ENCODE results near the gene PLXNA3. TPM values are rescaled to one million over a fixed set of nuclear protein-coding genes. Genes with fewer than 3 reads are reported as not detected.

The PLXNA3 gene
- total RNA-seq, 1 experiment from 2014 or later: 36.3 TPM

DNA sequence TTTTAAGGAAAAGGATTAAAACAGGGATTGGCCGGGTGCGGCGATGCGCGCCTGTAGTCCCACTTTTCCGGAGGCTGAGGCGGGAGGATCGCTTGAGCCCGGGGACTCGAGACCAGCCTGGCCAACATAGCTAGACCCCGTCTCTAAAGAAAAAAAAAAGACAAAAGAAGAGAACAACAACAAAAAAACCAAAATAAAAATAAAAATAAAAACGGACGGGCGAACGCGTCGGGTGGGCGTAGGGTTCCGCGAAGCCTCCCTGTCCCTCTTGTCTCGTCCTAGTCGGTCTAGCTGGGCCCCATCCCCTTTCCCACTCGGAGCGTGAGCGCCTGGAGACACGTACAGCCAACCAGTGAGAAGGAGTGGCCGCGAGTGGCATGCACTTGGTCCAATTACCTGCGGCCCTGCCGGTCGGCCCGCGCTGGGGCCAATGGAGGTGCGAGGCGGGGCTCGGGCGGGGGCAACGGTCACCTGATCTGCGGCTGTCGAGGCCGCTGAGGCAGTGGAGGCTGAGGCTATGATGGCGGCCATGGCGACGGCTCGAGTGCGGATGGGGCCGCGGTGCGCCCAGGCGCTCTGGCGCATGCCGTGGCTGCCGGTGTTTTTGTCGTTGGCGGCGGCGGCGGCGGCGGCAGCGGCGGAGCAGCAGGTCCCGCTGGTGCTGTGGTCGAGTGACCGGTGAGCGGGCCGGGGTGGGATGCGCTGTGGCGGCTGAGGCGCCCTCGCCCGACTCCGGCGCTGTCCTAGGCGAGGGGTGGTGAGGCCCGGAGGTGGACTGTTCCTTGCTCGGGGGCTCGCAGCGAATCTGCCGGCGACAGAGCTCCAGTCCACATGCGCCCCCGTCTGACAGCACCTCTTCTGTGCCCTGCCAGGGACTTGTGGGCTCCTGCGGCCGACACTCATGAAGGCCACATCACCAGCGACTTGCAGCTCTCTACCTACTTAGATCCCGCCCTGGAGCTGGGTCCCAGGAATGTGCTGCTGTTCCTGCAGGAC lies 29.6 kb upstream of the PLXNA3 start, which contains the start of gene ATP6AP1:
Gene ATP6AP1, plus strand, starts transcription at position 502 of the 996 bp plus-strand sequence. Its CDS starts 16 bp downstream, at position 518.
- Histone ChIP-seq H3K4ac (ENCODE audit: low read depth, low read length) (no peak within 1 kb of the TSS), H2BK12ac (ENCODE audit: insufficient read length, low read depth, low read length) (no peak within 1 kb of the TSS), H3K14ac (ENCODE audit: insufficient read depth, low read length) (no peak within 1 kb of the TSS; the same call in 1 of the 2 replicates), H3K27ac (ENCODE audit: insufficient read length, low read depth, low read length) (no peak within 1 kb of the TSS), H4K91ac (ENCODE audit: insufficient read length, low read depth, low read length) (no peak within 1 kb of the TSS), H2BK15ac (ENCODE audit: low read depth, low read length) (no peak within 1 kb of the TSS), H4K20me1 (ENCODE audit: control insufficient read depth, insufficient read depth, insufficient read length) (no peaks in the 10 kb centered on the region), H2BK120ac (ENCODE audit: low read depth, low read length, poor library complexity, severe bottlenecking) (no peak within 1 kb of the TSS), H3T11ph (ENCODE audit: low read length) (no peak within 1 kb of the TSS), H3K27me3 (ENCODE audit: insufficient read depth, low read length) (no peaks in the 10 kb centered on the region), H3K4me2 (ENCODE audit: insufficient read depth, insufficient read length, low read length) (peak within 1 kb of the TSS; percentile 61), H2AFZ (ENCODE audit: low read length) (no peak within 1 kb of the TSS), H4K5ac (ENCODE audit: insufficient read length, low read depth, low read length) (no peak within 1 kb of the TSS), H4K8ac (replicated peaks; ENCODE audit: insufficient read length, low read depth, low read length) (no peak within 1 kb of the TSS), H3K23ac (ENCODE audit: insufficient read length, low read depth, low read length) (no peak within 1 kb of the TSS), H2BK20ac (ENCODE audit: low read depth, low read length, poor library complexity, severe bottlenecking) (no peak within 1 kb of the TSS), H3K9me3 (ENCODE audit: control insufficient read depth, low read depth, low read length) (peaks cover 32% of the 10 kb centered on the region), H3K4me1 (ENCODE audit: insufficient read depth, low read length) (no peaks in the 10 kb centered on the region), H2BK5ac (ENCODE audit: insufficient read length, low read length) (no peak within 1 kb of the TSS), H3K56ac (ENCODE audit: insufficient read length, low read depth, low read length) (no peak within 1 kb of the TSS), H3K79me1 (ENCODE audit: insufficient read depth, low read depth, low read length, poor library complexity, severe bottlenecking) (no peaks in the 10 kb centered on the region), H3K18ac (ENCODE audit: insufficient read length, low read depth, low read length) (no peak within 1 kb of the TSS), H3K9ac (ENCODE audit: extremely low read depth, insufficient read length, low read length) (no peak within 1 kb of the TSS), H3K79me2 (ENCODE audit: insufficient read depth, low read length) (no peaks in the 10 kb centered on the region), H3K23me2 (ENCODE audit: insufficient read length, low read depth, low read length, poor library complexity, severe bottlenecking) (no peaks in the 10 kb centered on the region), H2AK5ac (ENCODE audit: insufficient read length, low read length) (no peak within 1 kb of the TSS)
- H3K4me1 Mint-ChIP-seq: peaks cover 7 to 20% of the 10 kb centered on the region in 2 experiments
- no CpG with 5 or more reads among the region's 87 CpGs for WGBS (ENCODE audit: extremely low coverage, insufficient read length, low lambda C conversion rate)
- H3K36me3 Mint-ChIP-seq (ENCODE audit: insufficient read depth in 1 of 3, low read depth in 3 of 3): peaks cover 10 to 32% (median 29%) of the 10 kb centered on the region in 3 experiments
- H3K27ac Mint-ChIP-seq: no peak within 1 kb of the TSS; a peak in 1 of 7 replicates
- peak within 1 kb of the TSS; percentile 72 to 81 for H3K4me3 Mint-ChIP-seq
- H3K27me3 Mint-ChIP-seq (ENCODE audit: low read depth): no peaks in the 10 kb centered on the region
- peak; percentile 92 for DNase-seq
- peaks cover 67 to 78% of the 10 kb centered on the region in 2 experiments for H3K9me3 Mint-ChIP-seq
- TF ChIP-seq, protein P1, sequence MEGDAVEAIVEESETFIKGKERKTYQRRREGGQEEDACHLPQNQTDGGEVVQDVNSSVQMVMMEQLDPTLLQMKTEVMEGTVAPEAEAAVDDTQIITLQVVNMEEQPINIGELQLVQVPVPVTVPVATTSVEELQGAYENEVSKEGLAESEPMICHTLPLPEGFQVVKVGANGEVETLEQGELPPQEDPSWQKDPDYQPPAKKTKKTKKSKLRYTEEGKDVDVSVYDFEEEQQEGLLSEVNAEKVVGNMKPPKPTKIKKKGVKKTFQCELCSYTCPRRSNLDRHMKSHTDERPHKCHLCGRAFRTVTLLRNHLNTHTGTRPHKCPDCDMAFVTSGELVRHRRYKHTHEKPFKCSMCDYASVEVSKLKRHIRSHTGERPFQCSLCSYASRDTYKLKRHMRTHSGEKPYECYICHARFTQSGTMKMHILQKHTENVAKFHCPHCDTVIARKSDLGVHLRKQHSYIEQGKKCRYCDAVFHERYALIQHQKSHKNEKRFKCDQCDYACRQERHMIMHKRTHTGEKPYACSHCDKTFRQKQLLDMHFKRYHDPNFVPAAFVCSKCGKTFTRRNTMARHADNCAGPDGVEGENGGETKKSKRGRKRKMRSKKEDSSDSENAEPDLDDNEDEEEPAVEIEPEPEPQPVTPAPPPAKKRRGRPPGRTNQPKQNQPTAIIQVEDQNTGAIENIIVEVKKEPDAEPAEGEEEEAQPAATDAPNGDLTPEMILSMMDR (conservative IDR thresholded peaks at IDR 0.05): no peak
